ENCODE data around the gene CC2D2A. TPM values are rescaled to one million over a fixed set of nuclear protein-coding genes. Genes with fewer than 3 reads are reported as not detected.

Gene CC2D2A
- total and polyA plus RNA-seq, 7 donors, result 1.6 to 4.7 (median 2.1) TPM

GRCh38 chr4:15550491-15550890 is 80.8 kb downstream of the CC2D2A start:
- Histone ChIP-seq H3K27ac (no peak overlapping the region), H3K9me3 (no peaks in the 10 kb centered on the region), H3K4me1 (peaks cover 3% of the 10 kb centered on the region), H3K4me3 (no peak overlapping the region), H3K36me3 (ENCODE audit: insufficient read depth in 1 of 2, low read depth in 1 of 2) (peaks cover 0 to 8% of the 10 kb centered on the region in 2 donors), H3K27me3 (ENCODE audit: insufficient read depth in 3 of 3, low read length in 2 of 3) (no peaks in the 10 kb centered on the region)
- TF ChIP-seq CTCF (IDR thresholded peaks at IDR 0.05), result no peak
- 95 to 97% (median 97%) methylated on average over 3 of the region's 3 CpGs for WGBS, 3 donors
- DNase-seq (no peak), ATAC-seq (no peak)
- intact Hi-C loops (cut with DNase I), result no loop called here

GRCh38 chr4:15551740-15552446 is 82.2 kb downstream of the CC2D2A start:
- intact Hi-C loops (cut with DNase I), result no loop called here
- Histone ChIP-seq H3K9me3 (no peaks in the 10 kb centered on the region), H3K27ac (no peak overlapping the region), H3K36me3 (ENCODE audit: insufficient read depth in 1 of 2, low read depth in 1 of 2) (peaks cover 0 to 18% of the 10 kb centered on the region in 2 donors), H3K4me3 (no peak overlapping the region), H3K4me1 (peaks cover 3% of the 10 kb centered on the region), H3K27me3 (ENCODE audit: insufficient read depth in 3 of 3, low read length in 2 of 3) (no peaks in the 10 kb centered on the region)
- TF ChIP-seq CTCF (IDR thresholded peaks at IDR 0.05), result no peak
- WGBS, 3 donors, result 80 to 92% (median 83%) methylated on average over 5 of the region's 5 CpGs
- ATAC-seq (no peak), DNase-seq (no peak)

GRCh38 chr4:15552557-15553362 is 83.1 kb downstream of the CC2D2A start:
- ATAC-seq, result peak; percentile 37 to 88 (median 52)
- DNase-seq, result no peak
- H3K27ac ChIP-seq, result no peak overlapping the region
- no peak overlapping the region for H3K4me3 ChIP-seq
- 89 to 92% (median 90%) methylated on average over 6 of the region's 6 CpGs for WGBS, 3 donors
- H3K36me3 ChIP-seq (ENCODE audit: insufficient read depth in 1 of 2, low read depth in 1 of 2), result peaks cover 0 to 18% of the 10 kb centered on the region in 2 donors
- TF ChIP-seq CTCF (IDR thresholded peaks at IDR 0.05), result no peak
- no peaks in the 10 kb centered on the region for H3K9me3 ChIP-seq
- intact Hi-C loops (cut with DNase I), result no loop called here
- no peaks in the 10 kb centered on the region for H3K27me3 ChIP-seq (ENCODE audit: insufficient read depth in 3 of 3, low read length in 2 of 3)
- H3K4me1 ChIP-seq, result peaks cover 3% of the 10 kb centered on the region

GRCh38 chr4:15556511-15557092 is 86.9 kb downstream of the CC2D2A start:
- Histone ChIP-seq H3K9me3 (no peaks in the 10 kb centered on the region), H3K4me1 (peaks cover 3% of the 10 kb centered on the region), H3K27ac (no peak overlapping the region), H3K36me3 (ENCODE audit: insufficient read depth in 1 of 2, low read depth in 1 of 2) (peaks cover 0 to 18% of the 10 kb centered on the region in 2 donors), H3K27me3 (ENCODE audit: insufficient read depth in 3 of 3, low read length in 2 of 3) (no peaks in the 10 kb centered on the region), H3K4me3 (no peak overlapping the region)
- intact Hi-C loops (cut with DNase I), result no loop called here
- TF ChIP-seq CTCF (IDR thresholded peaks at IDR 0.05), result no peak
- ATAC-seq, result no peak
- no peak for DNase-seq
- 91 to 95% (median 92%) methylated on average over 4 of the region's 4 CpGs for WGBS, 3 donors

Data from psoas muscle (tissue), 8 donors.